ENCODE results near the gene PHETA2. TPM values are rescaled to one million over a fixed set of nuclear protein-coding genes. Genes with fewer than 3 reads are reported as not detected.

The PHETA2 gene
- total and polyA plus RNA-seq, 2 of the 13 experiments (the other 11 are each of a cell fraction or from before 2014, with no cell fraction given): 0.07 TPM; not detected in 1

GRCh38 chr22:42079319-42080251 is 5.5 kb downstream of the PHETA2 start, which contains the start of gene SMDT1 (continued):
- TF ChIP-seq, protein P1, sequence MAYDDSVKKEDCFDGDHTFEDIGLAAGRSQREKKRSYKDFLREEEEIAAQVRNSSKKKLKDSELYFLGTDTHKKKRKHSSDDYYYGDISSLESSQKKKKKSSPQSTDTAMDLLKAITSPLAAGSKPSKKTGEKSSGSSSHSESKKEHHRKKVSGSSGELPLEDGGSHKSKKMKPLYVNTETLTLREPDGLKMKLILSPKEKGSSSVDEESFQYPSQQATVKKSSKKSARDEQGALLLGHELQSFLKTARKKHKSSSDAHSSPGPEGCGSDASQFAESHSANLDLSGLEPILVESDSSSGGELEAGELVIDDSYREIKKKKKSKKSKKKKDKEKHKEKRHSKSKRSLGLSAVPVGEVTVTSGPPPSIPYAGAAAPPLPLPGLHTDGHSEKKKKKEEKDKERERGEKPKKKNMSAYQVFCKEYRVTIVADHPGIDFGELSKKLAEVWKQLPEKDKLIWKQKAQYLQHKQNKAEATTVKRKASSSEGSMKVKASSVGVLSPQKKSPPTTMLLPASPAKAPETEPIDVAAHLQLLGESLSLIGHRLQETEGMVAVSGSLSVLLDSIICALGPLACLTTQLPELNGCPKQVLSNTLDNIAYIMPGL (CRISPR knock-in tag; IDR thresholded peaks at IDR 0.05; ENCODE audit: borderline replicate concordance in 1 of 2, low read depth in 1 of 2): peak; percentile 58 to 60; a peak in 2 of 4 replicates
- TF ChIP-seq, protein P2, sequence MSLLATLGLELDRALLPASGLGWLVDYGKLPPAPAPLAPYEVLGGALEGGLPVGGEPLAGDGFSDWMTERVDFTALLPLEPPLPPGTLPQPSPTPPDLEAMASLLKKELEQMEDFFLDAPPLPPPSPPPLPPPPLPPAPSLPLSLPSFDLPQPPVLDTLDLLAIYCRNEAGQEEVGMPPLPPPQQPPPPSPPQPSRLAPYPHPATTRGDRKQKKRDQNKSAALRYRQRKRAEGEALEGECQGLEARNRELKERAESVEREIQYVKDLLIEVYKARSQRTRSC (CRISPR knock-in tag; IDR thresholded peaks at IDR 0.05; ENCODE audit: low read depth): no peak
- TF ChIP-seq, protein P3, sequence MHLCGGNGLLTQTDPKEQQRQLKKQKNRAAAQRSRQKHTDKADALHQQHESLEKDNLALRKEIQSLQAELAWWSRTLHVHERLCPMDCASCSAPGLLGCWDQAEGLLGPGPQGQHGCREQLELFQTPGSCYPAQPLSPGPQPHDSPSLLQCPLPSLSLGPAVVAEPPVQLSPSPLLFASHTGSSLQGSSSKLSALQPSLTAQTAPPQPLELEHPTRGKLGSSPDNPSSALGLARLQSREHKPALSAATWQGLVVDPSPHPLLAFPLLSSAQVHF (CRISPR knock-in tag; IDR thresholded peaks at IDR 0.05): 0 out of 2 replicates have a peak, but pooled peaks have one; percentile 57
- TF ChIP-seq ZNF678 (CRISPR knock-in tag; IDR thresholded peaks at IDR 0.05) (0 out of 2 replicates have a peak, but pooled peaks have one; percentile 36), LRRFIP1 (CRISPR knock-in tag; conservative IDR thresholded peaks at IDR 0.05) (no peak), ZSCAN25 (CRISPR knock-in tag; IDR thresholded peaks at IDR 0.05) (peak; percentile 78), PRMT3 (CRISPR knock-in tag; IDR thresholded peaks at IDR 0.05; ENCODE audit: borderline replicate concordance, low read depth) (no peak), ZNF687 (CRISPR knock-in tag; IDR thresholded peaks at IDR 0.05) (peak; percentile 99), TAF1 (CRISPR knock-in tag; IDR thresholded peaks at IDR 0.05) (peak; percentile 97), YY1 (IDR thresholded peaks at IDR 0.05; ENCODE audit: insufficient read depth, insufficient replicate concordance, low read depth, low read length) (peak; percentile 96), KDM5B (CRISPR knock-in tag; IDR thresholded peaks at IDR 0.05; ENCODE audit: borderline replicate concordance) (peak; percentile 60; the same call in 1 of the 2 replicates)
- TF ChIP-seq, protein P4, sequence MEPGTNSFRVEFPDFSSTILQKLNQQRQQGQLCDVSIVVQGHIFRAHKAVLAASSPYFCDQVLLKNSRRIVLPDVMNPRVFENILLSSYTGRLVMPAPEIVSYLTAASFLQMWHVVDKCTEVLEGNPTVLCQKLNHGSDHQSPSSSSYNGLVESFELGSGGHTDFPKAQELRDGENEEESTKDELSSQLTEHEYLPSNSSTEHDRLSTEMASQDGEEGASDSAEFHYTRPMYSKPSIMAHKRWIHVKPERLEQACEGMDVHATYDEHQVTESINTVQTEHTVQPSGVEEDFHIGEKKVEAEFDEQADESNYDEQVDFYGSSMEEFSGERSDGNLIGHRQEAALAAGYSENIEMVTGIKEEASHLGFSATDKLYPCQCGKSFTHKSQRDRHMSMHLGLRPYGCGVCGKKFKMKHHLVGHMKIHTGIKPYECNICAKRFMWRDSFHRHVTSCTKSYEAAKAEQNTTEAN (CRISPR knock-in tag; conservative IDR thresholded peaks at IDR 0.05): peak; percentile 26; the same call in 1 of the 2 replicates
- TF ChIP-seq, protein P5, sequence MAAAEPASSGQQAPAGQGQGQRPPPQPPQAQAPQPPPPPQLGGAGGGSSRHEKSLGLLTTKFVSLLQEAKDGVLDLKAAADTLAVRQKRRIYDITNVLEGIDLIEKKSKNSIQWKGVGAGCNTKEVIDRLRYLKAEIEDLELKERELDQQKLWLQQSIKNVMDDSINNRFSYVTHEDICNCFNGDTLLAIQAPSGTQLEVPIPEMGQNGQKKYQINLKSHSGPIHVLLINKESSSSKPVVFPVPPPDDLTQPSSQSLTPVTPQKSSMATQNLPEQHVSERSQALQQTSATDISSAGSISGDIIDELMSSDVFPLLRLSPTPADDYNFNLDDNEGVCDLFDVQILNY (CRISPR knock-in tag; conservative IDR thresholded peaks at IDR 0.05): 0 out of 2 replicates have a peak, but pooled peaks have one; percentile 19
